Measurements from ENCODE around the gene C5orf46.

Gene C5orf46

DNA sequence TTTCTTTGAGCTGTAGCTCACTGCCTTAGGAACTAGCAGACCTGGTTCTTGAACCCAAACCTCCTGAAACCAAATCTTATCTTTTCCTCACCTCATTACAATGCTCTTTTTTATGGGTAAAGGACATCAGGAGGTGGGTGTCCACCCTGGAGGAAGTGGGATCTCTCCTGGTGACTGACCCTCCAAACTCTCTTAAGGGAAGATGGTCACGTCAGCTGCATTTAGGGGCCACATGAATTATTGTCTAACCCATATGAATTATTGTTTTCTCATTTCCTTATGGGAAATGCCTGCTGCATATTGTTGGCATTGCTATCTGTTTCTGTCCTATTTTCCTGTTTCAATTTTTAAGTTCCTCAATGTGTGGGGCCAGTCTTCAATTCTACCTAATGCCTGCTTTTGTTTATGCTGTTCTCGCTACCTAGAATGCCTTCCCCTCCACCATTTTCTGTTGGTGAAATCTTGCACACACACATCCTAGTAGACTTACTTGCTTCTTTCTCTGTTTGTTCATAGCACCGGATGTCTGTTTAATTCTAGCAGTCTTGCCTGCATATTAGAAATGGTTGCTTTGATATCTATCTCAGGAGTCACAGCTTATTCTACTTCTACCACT lies 52.9 kb downstream of the C5orf46 start:
- TF ChIP-seq GATA3 (IDR thresholded peaks at IDR 0.05; ENCODE audit: low read depth, low read length) (no peak), GATA2 (IDR thresholded peaks at IDR 0.05; ENCODE audit: low read depth, low read length) (no peak)

DNA sequence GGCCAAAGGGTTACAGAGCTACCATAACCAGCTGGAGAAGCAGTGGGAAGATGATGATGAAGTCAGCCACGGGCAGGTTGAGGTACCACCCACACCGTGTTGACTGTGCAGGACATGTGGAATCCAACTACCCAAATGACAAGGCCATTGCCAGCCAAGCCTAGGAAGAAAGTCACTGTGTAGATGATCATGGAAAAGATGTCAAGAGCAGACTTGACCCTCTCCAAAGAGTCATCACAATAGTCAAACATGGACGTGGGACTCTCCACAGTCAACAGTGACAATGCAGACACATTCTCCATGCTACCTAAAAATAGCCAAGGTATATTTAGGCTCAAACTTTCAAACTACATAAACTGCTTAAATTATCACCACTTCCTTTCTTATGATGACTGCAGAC lies 54.0 kb downstream of the C5orf46 start:
- TF ChIP-seq GATA2 (IDR thresholded peaks at IDR 0.05; ENCODE audit: low read depth, low read length) (no peak), GATA3 (IDR thresholded peaks at IDR 0.05; ENCODE audit: low read depth, low read length) (no peak)

GRCh38 chr5:147851578-147851977 lies 54.8 kb downstream of the C5orf46 start:
- TF ChIP-seq GATA3 (IDR thresholded peaks at IDR 0.05; ENCODE audit: low read depth, low read length) = no peak
- TF ChIP-seq GATA2 (IDR thresholded peaks at IDR 0.05; ENCODE audit: low read depth, low read length) = no peak

DNA sequence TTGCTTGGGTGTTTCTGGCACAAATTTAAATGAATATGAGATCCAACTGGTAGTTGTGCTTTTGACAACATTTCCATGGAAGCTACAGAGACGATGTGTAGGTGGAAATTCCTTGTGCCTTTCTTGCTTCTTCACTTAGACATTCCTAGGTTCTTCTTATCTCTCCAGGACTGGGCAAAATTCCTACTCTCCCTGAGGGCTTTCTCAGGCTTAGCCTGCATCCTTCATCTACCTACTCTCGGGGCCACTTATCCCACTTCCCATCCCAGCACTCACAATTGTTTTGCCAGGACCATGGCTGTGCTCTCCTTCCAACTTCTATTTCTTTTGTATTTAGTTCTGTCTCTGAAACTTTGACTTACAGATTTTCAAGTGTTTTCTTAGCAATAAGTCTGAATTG lies 57.1 kb downstream of the C5orf46 start:
- no peak for TF ChIP-seq GATA2 (IDR thresholded peaks at IDR 0.05; ENCODE audit: low read depth, low read length)

DNA sequence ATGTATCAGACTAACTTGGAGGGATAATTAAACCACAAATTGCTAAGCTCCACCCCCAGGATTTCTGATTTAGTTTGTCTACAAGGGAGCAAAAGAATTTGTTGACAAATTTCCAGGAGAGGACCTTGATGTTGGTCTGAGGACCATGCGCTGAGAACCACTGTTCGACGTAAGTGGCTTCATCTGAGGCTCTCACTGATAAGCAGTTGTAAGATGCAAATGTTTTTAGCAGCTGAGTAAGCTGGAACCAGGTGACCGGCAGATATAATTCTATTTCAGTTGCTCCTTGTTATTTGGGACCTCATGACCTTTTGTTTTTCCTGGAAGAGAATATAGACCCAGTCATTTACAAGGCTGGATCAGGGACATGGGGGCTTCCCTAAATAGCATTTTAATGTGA lies 60.7 kb downstream of the C5orf46 start:
- TF ChIP-seq GATA2 (IDR thresholded peaks at IDR 0.05; ENCODE audit: low read depth, low read length) (no peak), GATA3 (IDR thresholded peaks at IDR 0.05; ENCODE audit: low read depth, low read length) (no peak)

GRCh38 chr5:147844846-147845245 lies 61.5 kb downstream of the C5orf46 start:
- TF ChIP-seq GATA3 (IDR thresholded peaks at IDR 0.05; ENCODE audit: low read depth, low read length) = no peak

- TF ChIP-seq GATA3 (IDR thresholded peaks at IDR 0.05; ENCODE audit: low read depth, low read length) = no peak
- no peak for TF ChIP-seq GATA2 (IDR thresholded peaks at IDR 0.05; ENCODE audit: low read depth, low read length)
These were observed 63.5 kb downstream of the C5orf46 start for GRCh38 chr5:147842869-147843268.
